HG02623 (cell line): ENCODE measurements around the gene CEP63.
A peak's percentile ranks its signal among the peaks of the same experiment; 100 is the strongest.

Experiments used
- ATAC-seq: cut with Tn5 transposase; IDR thresholded peaks from one replicate; pipeline ENCODE4 v1.9.1; 2021; ENCODE audit warnings: moderate library complexity; ENCODE audit not compliant: unreplicated experiment

Gene CEP63

GRCh38 chr3:134466331-134466730 is 19.5 kb upstream of the CEP63 start:
- ATAC-seq, result no peak

GRCh38 chr3:134468519-134468918 is 17.3 kb upstream of the CEP63 start:
- ATAC-seq, result no peak

- ATAC-seq, result no peak
These were observed 14.2 kb upstream of the CEP63 start for GRCh38 chr3:134471521-134472193.

- ATAC-seq, result no peak
These were observed 13.0 kb upstream of the CEP63 start for GRCh38 chr3:134472831-134473230.

GRCh38 chr3:134473868-134474546 is 11.8 kb upstream of the CEP63 start:
- no peak for ATAC-seq

GRCh38 chr3:134474956-134475355 is 10.9 kb upstream of the CEP63 start:
- no peak for ATAC-seq

GRCh38 chr3:134476306-134476705 is 9.6 kb upstream of the CEP63 start:
- no peak for ATAC-seq

- no peak for ATAC-seq
These were observed 8.9 kb upstream of the CEP63 start for GRCh38 chr3:134477002-134477401.

- no peak for ATAC-seq
These were observed 7.9 kb upstream of the CEP63 start for GRCh38 chr3:134477938-134478337.

- no peak for ATAC-seq
These were observed 5.3 kb upstream of the CEP63 start for GRCh38 chr3:134480546-134480945.

GRCh38 chr3:134481166-134481565 is 4.7 kb upstream of the CEP63 start:
- ATAC-seq, result no peak

- no peak for ATAC-seq
These were observed 3.2 kb upstream of the CEP63 start for GRCh38 chr3:134482622-134483021.

- no peak for ATAC-seq
These were observed 2.5 kb upstream of the CEP63 start for GRCh38 chr3:134483195-134483900.

GRCh38 chr3:134485075-134485717 is 661 bp upstream of the CEP63 start:
- peak; percentile 5 for ATAC-seq

- no peak for ATAC-seq
These were observed 752 bp downstream of the CEP63 start for GRCh38 chr3:134486577-134487041.

GRCh38 chr3:134487406-134487805 is 1.5 kb downstream of the CEP63 start:
- ATAC-seq, result no peak

- no peak for ATAC-seq
These were observed 8.6 kb downstream of the CEP63 start for GRCh38 chr3:134494495-134494894.

GRCh38 chr3:134495980-134496379 is 10.1 kb downstream of the CEP63 start:
- no peak for ATAC-seq

- ATAC-seq, result no peak
These were observed 10.7 kb downstream of the CEP63 start for GRCh38 chr3:134496471-134497071.

GRCh38 chr3:134503266-134503665 is 17.4 kb downstream of the CEP63 start:
- ATAC-seq, result no peak

- no peak for ATAC-seq
These were observed 18.3 kb downstream of the CEP63 start for GRCh38 chr3:134504132-134504531.
